DND-41 (cell line): ENCODE measurements around the gene KIRREL3.

Experiments used
- EZH2 ChIP-seq: IDR thresholded peaks from 3 replicates; pipeline ENCODE4 v1.6.1; 2012; ENCODE audit warnings: borderline replicate concordance, low read depth, mild to moderate bottlenecking, moderate library complexity, low read length, inconsistent platforms; ENCODE audit not compliant: severe bottlenecking
- TF ChIP-seq, protein P1 (sequence below): IDR thresholded peaks from 2 replicates; pipeline ENCODE4 v1.5.1; 2012; ENCODE audit warnings: borderline replicate concordance, low read length, moderate library complexity, mild to moderate bottlenecking; ENCODE audit not compliant: poor library complexity, severe bottlenecking; ENCODE audit errors: extremely low read depth

DNA sequence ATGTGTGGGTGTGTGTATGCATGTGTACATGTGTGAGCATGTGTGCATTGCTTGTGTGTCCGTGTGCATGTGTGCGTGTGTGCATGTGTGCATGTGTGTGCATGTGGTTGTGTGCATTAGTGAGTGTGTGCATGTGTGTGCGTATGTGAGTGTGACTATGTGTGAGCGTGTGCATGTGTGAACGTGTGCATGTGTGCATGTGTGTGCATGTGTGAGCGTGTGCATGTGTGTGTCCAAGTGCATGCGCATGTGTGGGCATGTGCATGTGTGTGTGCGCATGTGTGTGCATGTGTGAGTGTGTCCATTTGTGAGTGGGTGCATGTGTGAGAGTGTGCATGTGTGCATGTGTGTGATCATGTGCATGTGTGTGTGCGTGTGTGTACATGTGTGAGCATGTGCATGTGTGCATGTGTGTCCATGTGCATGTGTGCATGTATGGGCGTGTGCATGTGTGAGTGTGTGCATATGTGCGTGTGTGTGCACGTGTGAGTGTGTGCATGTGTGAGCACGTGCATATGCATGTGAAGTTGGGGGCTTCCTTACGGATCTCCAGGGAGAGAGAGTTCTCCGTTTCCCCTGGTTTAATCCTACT is 549.3 kb downstream of the KIRREL3 start:
- TF ChIP-seq, protein P1, sequence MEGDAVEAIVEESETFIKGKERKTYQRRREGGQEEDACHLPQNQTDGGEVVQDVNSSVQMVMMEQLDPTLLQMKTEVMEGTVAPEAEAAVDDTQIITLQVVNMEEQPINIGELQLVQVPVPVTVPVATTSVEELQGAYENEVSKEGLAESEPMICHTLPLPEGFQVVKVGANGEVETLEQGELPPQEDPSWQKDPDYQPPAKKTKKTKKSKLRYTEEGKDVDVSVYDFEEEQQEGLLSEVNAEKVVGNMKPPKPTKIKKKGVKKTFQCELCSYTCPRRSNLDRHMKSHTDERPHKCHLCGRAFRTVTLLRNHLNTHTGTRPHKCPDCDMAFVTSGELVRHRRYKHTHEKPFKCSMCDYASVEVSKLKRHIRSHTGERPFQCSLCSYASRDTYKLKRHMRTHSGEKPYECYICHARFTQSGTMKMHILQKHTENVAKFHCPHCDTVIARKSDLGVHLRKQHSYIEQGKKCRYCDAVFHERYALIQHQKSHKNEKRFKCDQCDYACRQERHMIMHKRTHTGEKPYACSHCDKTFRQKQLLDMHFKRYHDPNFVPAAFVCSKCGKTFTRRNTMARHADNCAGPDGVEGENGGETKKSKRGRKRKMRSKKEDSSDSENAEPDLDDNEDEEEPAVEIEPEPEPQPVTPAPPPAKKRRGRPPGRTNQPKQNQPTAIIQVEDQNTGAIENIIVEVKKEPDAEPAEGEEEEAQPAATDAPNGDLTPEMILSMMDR: no peak
- no peak for TF ChIP-seq EZH2
